Measurements from ENCODE around the gene OR4K1.

- TF ChIP-seq EZH2 (IDR thresholded peaks at IDR 0.05; ENCODE audit: low read depth) (no peak), CTCF (conservative IDR thresholded peaks at IDR 0.05) (no peak)
Observed at GRCh38 chr14:19930617-19931016, at the start of gene OR4K1.
